GM21717 (cell line): ENCODE results near the gene SLAMF6.
A peak's percentile ranks its signal among the peaks of the same experiment; 100 is the strongest.

Experiments
- ATAC-seq: cut with Tn5 transposase; IDR thresholded peaks from one replicate; pipeline ENCODE4 v1.9.1; 2021; ENCODE audit warnings: mild to moderate bottlenecking, moderate library complexity; ENCODE audit not compliant: unreplicated experiment

SLAMF6 gene

GRCh38 chr1:160474392-160475242, 48.4 kb downstream of the SLAMF6 start:
- no peak for ATAC-seq

- ATAC-seq = no peak
Measured at GRCh38 chr1:160472112-160472511, 50.9 kb downstream of the SLAMF6 start.

DNA sequence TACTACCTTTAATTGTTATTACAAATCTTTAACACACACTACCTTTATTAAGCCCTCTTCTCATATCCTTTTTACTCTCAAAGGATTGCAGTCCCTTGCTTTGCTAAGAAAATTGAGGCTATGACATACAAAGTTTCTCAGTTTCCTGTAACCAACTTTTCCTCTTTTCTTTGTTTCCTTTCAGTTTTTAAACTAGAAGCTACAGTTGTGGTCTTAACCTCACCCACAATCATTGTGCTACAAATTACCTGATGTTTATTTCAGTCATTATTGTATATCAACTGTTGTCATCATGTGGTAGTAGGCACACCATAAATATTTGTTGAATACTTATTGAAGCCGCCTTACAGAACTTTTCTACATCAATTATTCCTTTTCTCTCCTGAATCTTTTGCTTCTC, 51.8 kb downstream of the SLAMF6 start:
- ATAC-seq = no peak

DNA sequence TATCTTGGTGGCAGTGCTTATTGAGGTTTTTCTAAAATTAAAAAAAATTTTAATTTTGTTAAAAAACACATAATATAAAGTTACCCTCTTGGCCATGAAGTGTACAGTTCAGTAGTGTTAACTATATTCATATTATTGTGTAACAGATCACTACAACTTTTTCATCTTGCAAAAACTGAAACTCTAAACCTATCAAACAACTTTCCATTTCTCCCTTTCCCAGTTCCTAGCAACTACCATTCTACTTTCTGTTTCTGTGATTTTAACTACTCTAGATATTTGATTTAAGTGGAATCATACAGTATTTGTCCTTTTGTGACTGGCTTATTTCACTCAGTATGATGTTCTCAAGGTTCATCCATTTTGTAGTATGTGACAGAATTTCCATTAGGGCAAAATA, 55.5 kb downstream of the SLAMF6 start:
- no peak for ATAC-seq

DNA sequence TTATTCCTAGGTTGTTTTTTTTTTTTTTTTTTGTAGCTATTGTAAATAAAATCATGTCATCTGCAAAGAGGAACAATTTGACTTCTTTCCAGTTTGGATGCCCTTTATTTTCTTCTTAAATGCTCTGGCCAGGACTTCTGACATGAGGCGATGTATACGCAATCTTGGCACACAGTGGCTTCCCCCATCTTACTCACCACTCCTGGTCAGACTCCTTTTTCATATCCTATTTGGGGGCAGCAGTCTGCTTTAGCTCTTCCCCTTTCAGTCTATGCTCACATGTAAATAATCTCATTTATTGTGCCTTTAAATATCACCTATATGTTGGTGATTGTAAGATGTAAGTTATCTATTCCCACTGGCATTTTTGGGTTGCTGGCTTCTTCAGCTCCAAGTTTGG, 56.1 kb downstream of the SLAMF6 start:
- ATAC-seq = no peak

DNA sequence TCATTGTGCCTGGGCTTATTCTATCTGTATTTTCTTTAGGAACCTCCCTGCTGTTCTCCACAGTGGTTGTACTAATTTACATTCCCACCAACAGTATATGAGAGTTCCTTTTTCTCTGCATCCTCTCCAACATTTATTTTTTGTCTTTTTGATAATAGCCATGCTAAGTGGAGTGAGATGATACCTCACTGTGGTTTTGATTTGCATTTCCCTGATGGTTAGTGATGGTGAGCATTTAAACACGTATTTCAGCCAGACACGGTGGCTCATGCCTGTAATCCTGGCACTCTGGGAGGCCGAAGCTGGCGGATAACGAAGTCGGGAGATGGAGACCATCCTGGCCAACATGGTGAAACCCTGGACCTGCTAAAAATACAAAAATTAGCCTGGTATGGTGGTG, 57.9 kb downstream of the SLAMF6 start:
- no peak for ATAC-seq

DNA sequence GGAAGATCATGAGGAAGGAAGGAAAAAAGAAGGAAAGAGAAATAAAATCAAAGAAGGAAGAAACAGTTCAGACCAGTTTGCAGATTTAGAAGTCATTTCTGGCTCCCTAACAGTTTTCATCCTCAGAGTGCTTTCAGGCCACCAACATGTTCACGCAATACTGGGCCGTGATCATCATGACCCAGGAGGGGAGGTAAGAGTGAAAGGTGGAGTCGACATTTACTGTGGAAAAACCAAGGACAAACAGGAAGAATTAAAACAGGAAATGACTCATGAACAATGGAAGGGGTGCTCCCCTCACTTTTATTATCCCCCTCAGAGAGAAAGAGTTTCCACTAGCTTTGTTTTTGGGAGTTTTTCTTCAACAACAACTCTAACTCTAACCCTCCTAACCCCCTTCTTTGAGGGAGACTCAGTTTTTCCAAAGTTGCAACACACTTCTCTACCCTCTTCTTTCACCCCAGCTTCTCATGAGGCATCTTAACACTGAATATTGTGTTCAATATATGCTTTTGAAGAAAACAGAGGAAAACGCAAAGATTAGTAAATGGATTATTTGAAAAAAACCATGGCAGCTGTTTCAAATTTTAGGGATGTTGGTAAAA, 62.3 kb downstream of the SLAMF6 start:
- no peak for ATAC-seq

DNA sequence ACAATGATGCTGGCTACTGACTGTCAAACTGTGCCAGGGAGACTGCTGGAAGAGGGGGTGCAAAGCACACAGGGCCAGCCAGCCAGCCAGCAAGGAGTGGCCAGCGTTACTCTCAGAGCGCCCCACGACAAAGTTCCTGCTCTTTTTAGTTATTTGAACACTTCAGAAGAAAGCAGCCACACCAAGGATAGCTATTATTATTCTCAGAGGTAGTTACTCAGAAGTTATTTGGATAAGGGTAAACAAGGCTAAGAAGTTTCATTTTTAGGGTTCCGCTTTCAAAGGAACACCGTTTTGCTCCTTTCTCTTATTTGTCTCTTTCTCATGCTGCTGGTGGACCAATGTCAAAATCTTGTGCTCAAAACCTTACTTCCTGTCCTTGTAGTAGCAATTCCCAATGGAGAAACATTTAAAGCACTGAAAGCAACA, 62.8 kb downstream of the SLAMF6 start:
- peak; percentile 44 for ATAC-seq

DNA sequence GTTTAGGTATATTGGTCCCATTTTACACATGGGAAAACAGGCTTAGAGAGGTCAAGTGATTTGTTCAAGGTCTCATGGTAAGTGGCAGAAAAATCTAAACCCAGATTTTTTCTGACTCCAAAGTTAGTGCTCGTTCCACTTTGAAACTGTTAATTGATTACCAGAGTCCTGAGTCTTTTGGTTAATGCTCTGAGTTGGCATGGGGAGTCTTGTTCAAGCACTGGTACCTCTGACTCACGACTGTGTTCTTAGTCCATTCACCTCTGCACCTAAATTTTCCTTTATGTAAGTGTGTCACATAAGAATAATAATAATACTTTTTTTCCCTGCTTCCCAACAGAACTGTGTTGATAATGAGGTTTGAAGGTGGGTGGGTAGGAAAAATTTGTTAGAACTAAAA, 63.4 kb downstream of the SLAMF6 start:
- ATAC-seq = no peak

- ATAC-seq = no peak
Measured at GRCh38 chr1:160459056-160459455, 64.0 kb downstream of the SLAMF6 start.

DNA sequence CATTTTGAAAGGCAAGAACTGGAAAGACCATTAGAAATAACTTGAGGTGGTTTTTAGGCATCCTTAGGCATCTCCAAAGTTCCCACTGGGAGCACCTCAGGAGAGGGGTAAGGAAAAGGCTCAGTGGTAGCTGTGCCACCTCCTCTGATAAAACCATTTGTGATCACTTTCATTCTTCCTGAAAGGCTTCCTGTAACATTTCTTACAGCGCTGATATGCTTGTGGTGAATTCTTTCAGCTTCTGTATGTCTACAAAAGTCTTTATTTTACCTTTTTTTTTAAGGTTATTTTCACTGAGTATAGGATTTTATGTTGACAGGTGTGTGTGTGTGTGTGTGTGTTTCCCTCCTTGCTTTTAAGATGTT, 67.9 kb downstream of the SLAMF6 start:
- no peak for ATAC-seq

DNA sequence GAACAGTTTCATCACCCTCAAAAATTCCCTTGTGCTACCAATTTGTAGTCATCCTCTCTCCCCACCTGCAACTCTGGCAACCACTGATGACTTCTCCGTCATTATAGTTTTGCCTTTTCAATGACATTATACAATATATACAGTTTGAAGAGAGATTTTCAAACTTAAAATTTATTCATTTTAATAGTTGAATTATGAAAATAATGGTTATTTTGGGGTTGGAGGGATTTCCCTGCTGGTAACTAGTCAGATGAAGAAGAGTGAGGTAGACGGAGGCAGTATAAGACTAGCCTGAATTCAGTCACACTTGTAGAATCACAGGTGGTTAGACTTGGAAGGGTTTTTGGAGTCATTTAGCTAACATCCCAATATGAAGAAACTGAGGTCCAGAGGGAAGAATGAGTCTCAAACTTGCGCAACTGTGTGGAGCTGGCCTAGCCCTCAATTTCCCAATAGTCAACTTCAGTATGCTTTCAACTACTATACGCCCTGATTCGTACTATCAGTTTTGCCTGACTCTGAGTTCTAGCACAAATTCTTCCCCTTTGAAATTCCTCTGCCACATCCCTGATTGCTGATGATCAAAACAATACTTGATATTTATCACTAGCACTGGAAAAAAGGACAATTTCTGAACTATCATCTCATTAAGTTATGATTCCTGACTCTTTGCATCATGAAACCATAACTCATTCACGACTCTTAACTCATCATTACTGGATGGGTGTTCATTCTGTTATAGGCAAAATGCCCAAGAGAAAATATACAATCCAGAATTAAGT, 68.5 kb downstream of the SLAMF6 start:
- no peak for ATAC-seq

DNA sequence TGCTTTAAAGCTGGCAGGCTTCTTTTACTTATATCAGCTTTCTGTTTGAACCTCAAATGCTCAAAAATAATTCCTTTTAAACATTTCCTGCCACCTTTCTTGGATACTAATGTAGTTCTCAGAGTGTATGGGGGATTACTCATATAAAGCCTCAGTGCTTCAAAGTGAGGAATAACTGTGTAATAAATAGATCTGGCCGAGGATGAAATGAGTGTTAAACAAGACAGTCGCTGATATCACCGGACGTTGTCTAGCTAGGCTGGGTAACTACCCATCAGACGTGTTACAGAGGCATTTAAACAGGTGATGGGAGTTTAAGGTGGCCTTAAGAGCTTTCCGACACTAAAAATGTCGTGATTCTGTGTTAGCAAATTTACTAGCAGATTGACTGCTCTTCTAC, 69.6 kb downstream of the SLAMF6 start:
- ATAC-seq = no peak

DNA sequence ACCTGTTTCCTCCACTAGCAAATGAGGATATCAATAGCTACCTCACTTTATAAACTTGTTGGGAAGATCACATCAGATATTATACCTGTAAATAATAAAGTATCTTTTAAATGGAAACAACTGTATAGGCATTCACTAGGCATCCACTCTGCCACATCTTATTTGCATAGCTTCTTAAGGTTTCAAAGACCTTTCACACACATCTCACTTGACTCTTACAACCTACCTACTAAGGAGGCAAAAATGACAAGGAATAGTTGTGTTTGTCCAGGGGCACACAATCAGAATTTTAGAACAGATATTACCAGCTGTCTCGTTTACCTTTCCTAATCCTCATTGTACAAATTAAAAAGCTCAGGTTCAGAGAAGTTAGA, 71.2 kb downstream of the SLAMF6 start:
- ATAC-seq = no peak

- peak; percentile 43 for ATAC-seq
Measured at GRCh38 chr1:160451119-160451858, 71.8 kb downstream of the SLAMF6 start.

GRCh38 chr1:160449494-160449893, 73.6 kb downstream of the SLAMF6 start:
- no peak for ATAC-seq

- ATAC-seq = no peak
Measured at GRCh38 chr1:160446945-160447600, 76.0 kb downstream of the SLAMF6 start.

- no peak for ATAC-seq
Measured at GRCh38 chr1:160439718-160440117, 83.3 kb downstream of the SLAMF6 start.

GRCh38 chr1:160438935-160439334, 84.1 kb downstream of the SLAMF6 start:
- ATAC-seq = no peak

- no peak for ATAC-seq
Measured at GRCh38 chr1:160438317-160438918, 84.6 kb downstream of the SLAMF6 start.
